OCI-M2 (cell line): ENCODE measurements around the gene APC.

Experiments used
- DNase-seq: peaks from one replicate; lab custom pipeline; 2025; ENCODE audit not compliant: unreplicated experiment; lab: John Stamatoyannopoulos, UW

Gene APC

DNA sequence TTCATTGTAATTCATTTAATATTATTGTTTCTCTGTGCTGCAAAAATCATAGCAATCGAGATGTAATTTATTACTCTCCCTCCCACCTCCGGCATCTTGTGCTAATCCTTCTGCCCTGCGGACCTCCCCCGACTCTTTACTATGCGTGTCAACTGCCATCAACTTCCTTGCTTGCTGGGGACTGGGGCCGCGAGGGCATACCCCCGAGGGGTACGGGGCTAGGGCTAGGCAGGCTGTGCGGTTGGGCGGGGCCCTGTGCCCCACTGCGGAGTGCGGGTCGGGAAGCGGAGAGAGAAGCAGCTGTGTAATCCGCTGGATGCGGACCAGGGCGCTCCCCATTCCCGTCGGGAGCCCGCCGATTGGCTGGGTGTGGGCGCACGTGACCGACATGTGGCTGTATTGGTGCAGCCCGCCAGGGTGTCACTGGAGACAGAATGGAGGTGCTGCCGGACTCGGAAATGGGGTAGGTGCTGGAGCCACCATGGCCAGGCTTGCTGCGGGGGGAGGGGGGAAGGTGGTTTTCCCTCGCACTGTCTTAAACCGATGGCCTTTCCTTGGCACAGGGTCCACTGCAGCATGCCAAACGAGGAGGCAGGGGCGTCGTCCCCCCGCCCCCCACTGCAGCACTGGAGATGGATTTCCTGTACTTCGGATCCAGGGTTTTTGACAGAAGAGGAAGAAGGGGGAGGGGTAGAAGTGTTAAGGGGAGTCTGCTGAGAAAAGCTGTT, at the start of gene APC:
Gene APC, plus strand, starts transcription at position 423 of the 728 bp plus-strand sequence. CDS start 17,006 bp downstream, outside the sequence.
- peak; percentile 32 for DNase-seq

DNA sequence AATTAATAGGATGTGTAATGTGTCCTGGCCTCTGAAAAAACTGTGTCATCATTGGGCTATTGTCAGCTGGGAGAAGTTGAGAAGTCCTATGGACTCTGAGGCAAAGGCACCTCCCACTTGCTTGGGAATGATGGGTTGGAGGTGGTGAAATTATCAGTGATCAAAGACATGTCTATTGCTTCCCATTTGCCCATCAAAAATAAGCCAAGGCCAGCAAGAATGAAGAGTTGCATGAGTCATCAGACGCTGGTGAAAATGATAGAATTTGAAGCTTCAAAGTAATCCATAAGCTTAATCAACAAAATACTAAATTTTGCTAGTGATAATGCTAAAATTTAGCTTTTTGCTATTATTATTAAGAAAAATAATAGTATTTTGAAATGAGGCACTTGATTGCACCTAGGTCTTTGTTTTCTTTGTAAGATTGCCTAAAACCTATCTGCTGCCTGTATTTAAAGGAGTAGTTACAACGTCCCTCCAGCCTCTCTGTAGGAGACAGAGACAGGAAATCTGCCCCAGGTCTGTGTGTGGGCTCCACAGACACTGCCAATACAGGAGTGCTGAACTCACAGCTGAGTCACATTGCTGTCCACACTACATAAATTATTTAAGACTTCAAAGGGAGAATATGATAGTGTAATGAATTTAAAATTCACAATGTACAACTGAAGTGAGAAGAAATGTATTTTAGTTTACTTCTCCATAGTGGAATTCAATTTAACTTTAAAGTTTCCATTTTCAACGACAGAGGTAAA, 48.4 kb upstream of the APC start:
- no peak for DNase-seq

DNA sequence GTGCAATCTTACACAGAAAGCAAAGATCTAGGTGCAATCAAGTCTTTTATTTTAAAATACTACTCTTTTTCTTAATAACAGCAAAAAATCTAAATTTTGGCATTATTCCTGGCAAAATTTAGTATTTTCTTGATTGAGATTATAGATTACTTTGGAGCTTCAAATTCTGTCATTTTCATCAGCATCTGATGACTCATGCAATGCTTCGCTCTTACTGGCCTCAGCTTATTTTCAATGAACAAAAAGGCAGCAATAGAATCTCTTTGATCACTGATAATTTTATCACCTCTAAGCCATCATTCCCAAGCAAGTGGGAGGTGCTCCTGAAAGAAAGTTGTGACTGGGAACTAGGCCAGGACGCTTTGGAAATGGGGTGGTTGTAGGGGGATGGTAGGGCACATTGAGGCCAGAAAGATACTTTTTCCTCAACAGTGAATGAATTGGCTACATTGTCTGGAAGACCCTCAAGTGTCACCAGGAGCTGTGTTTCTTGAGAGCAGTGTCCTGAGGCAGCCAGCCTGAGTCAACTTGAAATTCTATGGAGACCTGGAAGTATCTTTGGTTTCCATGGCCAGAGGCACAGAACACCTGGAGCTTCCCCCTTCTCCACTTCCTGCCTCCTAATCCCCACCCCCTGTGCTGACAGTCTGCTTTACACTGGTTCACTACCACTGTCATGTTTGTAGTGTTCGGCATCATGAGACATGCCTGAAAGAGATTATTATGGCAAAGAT, 46.9 kb upstream of the APC start:
- no peak for DNase-seq

DNA sequence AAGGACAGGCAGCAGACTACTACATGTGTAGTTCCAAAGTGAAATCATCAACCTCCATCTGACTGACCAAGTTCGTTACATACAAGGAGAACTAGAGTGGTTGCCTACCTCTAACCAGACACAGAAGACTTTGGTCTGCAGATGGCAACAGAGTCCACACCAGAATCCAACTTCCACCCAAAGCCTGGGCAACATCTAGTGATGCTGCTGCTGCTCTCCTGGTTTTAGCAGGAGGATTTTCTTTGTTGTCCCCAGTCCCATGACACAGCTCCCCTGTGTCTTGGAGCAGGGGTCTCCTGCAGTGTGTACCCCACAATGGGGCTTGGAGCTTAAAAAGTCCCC, 46.4 kb upstream of the APC start:
- DNase-seq, result no peak

DNA sequence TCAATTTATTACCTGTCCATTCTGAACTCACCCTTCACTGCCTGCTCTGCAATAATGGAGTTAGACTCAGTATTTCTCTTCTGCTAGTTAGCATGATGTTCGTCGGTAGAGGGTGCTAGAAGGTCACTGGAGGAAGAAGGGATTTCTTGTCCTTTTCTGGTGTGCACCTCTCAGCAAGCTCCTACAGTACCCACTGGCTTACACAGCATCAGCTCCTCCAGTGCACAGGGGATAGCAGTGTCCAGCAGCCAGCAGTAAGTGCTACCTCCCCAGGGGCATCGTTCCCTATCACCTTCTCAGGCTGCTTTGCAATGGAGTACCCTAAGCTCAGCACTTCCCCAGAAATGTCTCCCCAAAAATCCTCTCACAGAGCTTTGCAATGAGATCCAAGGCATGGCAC, 45.9 kb upstream of the APC start:
- DNase-seq, result no peak

DNA sequence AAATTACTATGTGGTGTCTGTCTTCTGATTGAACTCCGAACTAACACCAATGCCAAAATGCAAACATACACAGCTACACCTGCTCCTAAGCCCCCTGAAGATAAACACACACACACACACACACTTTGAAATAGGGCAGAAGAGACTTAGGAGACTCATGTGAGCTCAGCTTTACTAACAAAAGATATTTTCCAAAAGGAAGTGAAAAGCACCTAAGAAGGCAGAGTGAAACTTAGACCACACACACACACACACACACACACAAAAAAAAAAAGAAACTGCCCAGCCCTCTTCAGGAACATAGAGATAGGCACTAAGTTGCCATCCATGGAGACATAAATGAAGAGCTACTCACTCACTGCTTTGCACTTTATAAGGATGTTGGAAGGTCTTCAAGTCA, 45.2 kb upstream of the APC start:
- no peak for DNase-seq

DNA sequence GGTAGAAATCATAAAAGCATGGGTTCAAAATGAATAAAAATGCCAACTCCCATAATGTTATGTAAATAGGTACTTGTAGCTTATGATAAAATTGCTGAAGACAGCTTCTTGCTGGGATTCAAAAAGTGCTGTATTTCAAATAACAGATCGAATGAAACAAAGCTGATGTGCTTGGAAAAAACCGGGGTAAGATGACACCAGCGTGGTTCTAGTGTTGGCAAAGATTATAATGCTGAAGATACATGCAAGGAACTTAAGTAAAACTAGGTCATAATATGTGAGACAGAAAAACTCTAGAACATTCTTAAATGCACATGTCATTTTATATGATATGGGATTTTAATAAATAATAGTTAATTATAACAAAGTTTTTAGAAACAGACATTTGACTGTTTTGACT, 44.4 kb upstream of the APC start:
- DNase-seq, result no peak

DNA sequence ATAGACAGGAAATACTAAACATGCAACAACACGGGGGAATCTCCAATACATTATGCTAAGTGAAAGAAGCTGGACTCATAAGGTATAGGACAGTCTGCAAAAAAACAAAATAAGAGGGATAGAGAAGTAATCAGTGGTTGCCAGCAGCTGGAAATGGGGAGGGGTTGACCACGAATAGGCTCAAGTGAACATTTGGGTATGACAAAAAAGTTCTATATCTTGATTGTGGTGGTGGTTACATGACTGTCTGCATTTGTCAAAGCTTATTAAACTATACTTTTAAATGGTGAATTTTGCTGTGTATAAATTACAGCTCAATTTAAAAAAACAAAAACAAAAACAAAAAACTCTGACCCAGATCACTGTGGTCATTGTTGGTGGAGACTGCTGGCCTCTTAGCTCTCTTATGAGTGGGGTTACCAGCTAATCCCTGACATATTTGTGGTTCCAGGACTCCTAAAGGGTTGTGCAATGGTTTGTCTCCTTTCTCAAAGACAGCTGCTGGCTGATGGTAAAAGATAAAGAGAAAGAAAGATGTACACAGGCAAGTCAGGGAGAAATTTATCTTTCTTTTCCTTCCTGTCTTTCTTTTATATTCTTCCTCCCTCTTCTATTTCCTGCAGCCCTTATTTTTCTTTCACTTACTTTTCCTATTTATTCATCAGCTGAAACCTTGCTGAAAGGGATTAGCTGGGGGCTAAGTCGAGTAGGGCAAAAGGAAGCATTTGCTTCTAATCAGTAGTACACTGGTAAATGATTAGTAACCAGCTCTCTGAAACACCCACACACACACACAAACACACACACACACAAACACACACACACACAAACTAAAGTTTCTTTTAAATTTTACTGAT, 42.6 kb upstream of the APC start:
- DNase-seq, result peak; percentile 57

DNA sequence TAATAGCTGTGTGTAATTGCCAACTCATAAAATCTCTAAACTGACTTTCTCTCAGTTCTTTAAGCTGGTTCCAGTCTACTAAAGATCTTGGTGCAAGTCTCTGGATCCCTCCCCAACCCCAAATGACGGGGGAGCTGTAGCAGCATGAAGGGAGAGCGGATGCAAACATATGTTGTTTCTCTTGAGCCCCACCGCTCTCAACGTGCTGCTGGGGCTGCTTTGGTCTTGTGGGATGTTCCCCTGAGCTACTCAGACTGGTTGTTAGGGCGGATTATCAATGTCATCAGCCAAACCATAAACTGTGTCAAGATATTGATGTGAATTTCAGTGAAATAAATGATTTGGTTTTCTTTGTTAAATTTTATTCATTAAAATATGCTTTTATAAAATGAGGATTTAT, 40.9 kb upstream of the APC start:
- DNase-seq, result no peak

DNA sequence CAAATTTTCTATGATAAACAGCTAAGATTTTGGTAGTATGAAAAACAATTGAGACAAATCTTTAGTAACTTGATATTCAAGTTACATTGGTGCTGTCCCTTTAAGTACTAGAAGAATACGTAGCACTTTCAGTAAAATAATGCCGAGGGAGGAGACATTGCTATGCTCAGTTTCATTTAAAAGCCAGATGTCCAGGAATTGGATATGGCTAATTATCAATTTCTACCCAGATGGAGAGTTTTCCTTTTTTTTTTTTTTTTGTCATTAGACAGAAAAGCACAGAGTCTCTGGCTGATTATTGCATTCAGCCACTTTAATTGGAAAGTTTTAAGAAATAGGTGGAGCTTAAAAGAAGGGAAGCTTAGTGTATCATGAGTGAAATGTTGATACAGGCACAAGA, 40.4 kb upstream of the APC start:
- DNase-seq, result no peak

DNA sequence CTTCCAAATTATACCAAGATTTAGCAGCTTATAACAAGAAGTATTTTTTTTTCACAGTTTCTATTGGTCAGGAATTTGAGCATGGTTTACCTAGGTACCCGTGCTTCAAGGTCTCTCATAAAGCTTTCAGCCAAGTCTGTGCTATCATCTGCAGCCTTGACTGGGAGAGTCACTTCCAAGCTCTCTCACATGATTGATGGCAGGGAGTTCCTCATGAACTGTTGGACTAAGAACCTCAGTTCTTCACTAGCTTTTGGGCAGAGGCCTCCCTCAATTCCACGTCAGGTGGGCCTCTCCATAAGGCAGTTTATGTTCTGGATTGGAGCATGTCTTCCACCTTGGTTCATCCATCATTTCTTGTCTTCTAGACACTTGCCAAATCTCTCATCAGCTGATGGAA, 39.9 kb upstream of the APC start:
- no peak for DNase-seq

DNA sequence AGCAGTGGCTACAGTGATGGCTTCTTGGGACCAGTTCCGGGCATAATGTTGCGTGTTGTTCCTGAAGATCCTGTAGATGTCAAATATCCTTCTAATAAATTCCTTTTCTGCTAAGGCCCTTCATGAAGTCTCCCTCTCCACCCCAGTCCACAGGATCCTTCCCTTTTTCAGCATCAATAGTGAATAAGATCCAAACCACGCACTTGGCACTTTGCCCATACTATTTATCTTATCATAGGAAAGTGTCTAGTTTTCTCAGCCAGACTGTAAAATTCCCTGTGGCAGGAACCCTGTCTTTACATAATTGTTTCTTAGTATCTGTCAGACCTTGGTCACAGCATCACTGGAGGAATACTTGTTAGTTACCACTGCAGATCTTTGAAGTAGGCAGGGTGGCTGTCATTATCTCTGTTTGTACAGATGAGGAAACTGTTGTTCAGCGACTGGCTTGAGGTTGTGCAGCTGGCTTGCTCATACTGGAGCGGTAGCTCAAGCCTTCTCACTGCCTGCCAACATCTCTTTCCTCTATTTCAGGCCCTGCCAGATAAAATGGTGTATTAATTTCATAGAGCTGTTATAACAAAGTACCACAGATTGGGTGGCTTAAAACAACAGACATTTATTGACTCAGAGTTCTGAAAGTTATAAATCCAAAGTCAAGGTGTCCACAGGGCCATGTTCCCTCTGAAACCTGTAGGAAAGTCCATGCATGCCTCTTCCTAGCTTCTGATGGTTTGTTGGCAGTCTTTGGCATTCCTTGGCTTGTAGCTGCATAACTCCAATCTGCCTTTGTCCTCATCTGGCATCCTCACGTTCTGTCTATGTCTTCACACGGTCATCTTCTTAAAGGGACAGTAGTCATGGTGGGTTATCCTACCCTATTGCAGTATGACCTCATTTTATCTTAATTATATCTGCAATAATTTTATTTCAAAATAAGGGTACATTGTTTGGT, 33.5 kb upstream of the APC start:
- peak; percentile 64 for DNase-seq

DNA sequence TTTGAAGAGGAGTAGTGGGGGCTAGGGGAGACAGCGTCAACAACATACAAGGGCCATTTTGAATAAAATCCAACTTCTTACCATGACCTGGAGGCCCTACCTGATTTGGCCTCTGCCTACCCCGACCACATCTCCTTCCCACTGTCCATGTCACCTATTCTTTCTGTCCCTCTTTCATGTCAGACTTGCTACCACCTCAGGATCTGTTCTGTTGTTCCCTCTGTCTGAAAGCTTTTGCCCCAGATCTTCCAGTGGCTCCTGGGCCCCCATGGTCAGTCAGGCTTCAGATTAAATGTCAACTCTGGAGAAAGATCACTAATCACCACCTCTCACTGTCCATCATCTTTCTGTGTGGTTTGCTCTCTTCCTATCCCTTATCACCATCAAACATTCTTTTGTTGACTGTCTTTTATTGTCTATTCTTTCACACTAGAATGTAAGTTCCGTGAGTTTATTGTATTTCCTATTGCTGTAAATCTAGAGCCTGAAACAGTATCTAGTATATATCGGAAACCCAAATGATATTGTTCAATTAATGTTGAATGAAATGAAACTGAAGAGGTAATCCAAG, 31.2 kb upstream of the APC start:
- no peak for DNase-seq

DNA sequence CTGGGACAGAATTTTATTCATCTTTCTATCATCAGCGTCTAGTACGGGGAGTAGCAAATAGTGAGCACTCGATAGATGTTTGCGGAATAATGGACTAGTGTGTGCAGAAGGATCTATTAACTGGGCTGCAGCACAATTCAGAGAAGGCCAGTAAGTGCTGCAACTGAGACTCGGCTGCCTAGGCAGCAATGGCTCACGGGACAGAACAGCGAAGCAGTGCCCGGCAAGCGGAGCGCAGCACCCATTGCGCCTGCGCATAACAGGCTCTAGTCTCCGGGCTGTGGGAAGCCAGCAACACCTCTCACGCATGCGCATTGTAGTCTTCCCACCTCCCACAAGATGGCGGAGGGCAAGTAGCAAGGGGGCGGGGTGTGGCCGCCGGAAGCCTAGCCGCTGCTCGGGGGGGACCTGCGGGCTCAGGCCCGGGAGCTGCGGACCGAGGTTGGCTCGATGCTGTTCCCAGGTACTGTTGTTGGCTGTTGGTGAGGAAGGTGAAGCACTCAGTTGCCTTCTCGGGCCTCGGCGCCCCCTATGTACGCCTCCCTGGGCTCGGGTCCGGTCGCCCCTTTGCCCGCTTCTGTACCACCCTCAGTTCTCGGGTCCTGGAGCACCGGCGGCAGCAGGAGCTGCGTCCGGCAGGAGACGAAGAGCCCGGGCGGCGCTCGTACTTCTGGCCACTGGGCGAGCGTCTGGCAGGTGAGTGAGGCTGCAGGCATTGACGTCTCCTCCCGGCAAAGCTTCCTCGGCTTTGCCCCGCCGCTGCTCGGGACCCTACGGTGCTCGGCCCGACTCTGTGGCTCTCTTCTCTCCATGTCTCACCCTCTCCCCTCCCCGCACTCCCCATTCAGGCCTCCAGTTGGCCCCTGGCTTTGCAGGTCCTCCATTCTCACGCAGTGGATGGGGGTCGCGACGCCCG, 30.2 kb upstream of the APC start:
- peak; percentile 64 for DNase-seq

DNA sequence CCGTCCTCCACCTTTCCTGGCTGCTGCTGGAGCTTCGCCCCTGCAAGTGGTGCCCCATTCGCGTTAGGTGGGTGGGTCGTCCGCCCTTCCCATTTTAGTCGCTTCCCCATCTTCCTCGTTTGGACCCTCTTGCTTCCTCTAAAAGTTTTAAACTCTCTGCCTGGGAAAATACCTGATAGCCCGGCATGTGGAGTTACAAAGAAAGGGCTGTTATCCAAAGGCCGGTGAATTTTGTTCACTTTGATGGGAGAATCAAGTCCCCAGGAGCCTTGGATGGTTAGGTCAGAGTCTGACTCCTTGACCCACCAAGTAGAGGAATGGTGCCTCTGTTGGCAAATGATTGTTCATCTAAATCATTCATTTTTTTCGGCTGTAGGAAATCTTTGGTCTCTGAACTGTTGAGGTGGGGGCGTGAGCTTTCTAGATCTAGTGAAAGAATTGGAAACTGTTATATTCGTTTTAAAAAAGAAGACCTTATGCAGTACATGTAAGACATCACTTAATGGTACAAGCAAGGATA, 29.5 kb upstream of the APC start:
- no peak for DNase-seq

DNA sequence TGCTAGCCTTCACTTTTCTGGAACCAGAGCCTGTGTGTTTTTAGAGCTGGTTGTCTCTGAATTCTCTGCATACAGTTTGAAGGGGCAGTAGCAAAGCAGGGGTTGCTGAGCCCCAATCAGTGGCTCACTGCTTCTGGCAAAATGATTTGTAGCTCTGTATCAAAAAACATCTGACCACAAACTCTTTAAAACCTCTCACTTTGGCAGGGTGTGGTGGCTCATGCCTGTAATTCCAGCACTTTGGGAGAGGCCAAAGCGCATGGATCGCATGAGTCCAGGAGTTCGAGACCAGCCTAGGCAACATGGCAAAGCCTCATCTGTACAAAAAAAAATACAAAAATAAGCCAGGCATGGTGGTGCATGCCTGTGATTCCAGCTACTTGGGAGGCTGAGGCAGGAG, 28.3 kb upstream of the APC start:
- DNase-seq, result no peak

DNA sequence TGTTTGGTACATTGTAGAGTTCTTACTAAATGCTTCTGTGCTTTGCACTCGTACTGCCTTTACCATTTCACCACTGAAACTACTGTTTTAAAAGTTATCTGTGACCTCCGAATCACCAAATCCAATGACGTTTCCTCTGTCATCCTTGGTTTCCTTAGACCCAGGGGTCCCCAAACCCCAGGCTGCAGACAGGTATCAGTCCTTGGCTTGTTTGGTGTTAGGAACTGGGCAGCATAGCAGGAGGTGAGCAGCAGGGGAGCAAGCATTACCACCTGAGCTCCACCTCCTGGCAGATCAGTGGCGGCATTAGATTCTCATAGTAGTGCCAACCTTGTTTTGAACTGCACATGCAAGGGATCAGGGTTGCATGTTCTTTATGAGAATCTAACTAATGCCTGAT, 26.8 kb upstream of the APC start:
- DNase-seq, result no peak

DNA sequence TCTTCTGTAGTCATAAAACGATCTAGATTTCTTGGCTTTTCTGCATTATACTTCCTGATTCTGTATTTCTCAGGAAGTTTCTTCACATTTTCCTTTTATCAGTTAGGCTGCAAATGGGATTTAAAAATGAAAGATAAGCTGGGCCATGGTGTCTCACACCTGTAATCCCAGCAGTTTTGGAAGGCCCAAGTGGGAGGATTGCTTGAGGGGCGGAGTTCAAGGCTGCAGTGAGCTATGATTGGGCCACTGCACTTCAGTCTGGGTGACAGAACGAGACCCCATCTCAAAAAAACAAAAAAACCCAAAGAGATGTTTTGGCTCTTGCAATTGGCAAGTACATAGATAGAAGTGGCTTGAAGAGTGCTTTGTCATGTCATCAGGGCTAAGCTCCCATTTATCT, 26.2 kb upstream of the APC start:
- no peak for DNase-seq
